WTC11 (cell line): ENCODE results near the gene ARHGEF37. TPM values are rescaled to one million over a fixed set of nuclear protein-coding genes. Genes with fewer than 3 reads are reported as not detected.

Source experiments
- ATAC-seq: fragments of 200-7000 bp; cut with Tn5 transposase; 2 replicates; pipeline ENCODE4 v1.10.0; 2021; ENCODE audit warnings: mild to moderate bottlenecking, moderate library complexity
- CTCF ChIA-PET: fragments of 300-600 bp; sonication (Branson Sonifier 250); formaldehyde crosslinking; loops from one replicate; lab custom pipeline; 2021; ENCODE audit warnings: antibody characterized with exemption; lab: Charles Lee
- POLR2A ChIA-PET: fragments of 350-600 bp; sonication (Branson Sonifier 250); formaldehyde crosslinking; loops from one replicate; lab custom pipeline; 2021; ENCODE audit warnings: antibody characterized with exemption; lab: Charles Lee
- DNase-seq: peaks from one replicate; pipeline ENCODE4 v3.0.0; 2021; ENCODE audit warnings: low spot score
- H3K27ac Mint-ChIP-seq: 2 replicates; pipeline ENCODE4 v1.8.0; 2021; ENCODE audit warnings: mixed read lengths
- H3K27me3 Mint-ChIP-seq: 2 replicates; pipeline ENCODE4 v1.8.0; 2021; ENCODE audit warnings: low read depth, mild to moderate bottlenecking, moderate library complexity, mixed read lengths
- H3K36me3 Mint-ChIP-seq: 2 replicates; pipeline ENCODE4 v1.8.0; 2021; ENCODE audit warnings: mixed read lengths
- H3K4me1 Mint-ChIP-seq: 2 replicates; pipeline ENCODE4 v1.8.0; 2022; ENCODE audit warnings: mixed read lengths
- H3K4me3 Mint-ChIP-seq: 2 replicates; pipeline ENCODE4 v1.8.0; 2021; ENCODE audit warnings: mild to moderate bottlenecking, moderate library complexity, mixed read lengths
- H3K9me3 Mint-ChIP-seq: 2 replicates; pipeline ENCODE4 v1.8.0; 2021; ENCODE audit warnings: mixed read lengths
- CREB1 ChIP-seq: sonication (generic); formaldehyde crosslinking; IDR thresholded peaks from 2 replicates; pipeline ENCODE4 v1.8.0; 2023; ENCODE audit warnings: mild to moderate bottlenecking, missing genetic modification reagents
- NR2C2 ChIP-seq: sonication (generic); formaldehyde crosslinking; IDR thresholded peaks from 2 replicates; pipeline ENCODE4 v1.8.0; 2022; ENCODE audit warnings: mild to moderate bottlenecking, missing genetic modification reagents
- OVOL2 ChIP-seq: fragments of 250-450 bp; sonication (Bioruptor Pico); IDR thresholded peaks from 2 replicates; pipeline ENCODE4 v1.9.0; 2021; ENCODE audit warnings: mild to moderate bottlenecking, borderline replicate concordance
- RORB ChIP-seq: fragments of 250-450 bp; sonication (Bioruptor Pico); IDR thresholded peaks from 2 replicates; pipeline ENCODE4 v1.9.0; 2021; ENCODE audit warnings: mild to moderate bottlenecking
- TP53 ChIP-seq: sonication (generic); formaldehyde crosslinking; IDR thresholded peaks from 2 replicates; pipeline ENCODE4 v1.8.1; 2023; ENCODE audit warnings: mild to moderate bottlenecking, missing genetic modification reagents
- ZNF121 ChIP-seq: sonication (generic); formaldehyde crosslinking; IDR thresholded peaks from 2 replicates; pipeline ENCODE4 v1.8.0; 2023; ENCODE audit warnings: missing genetic modification reagents
- ZNF263 ChIP-seq: sonication (generic); formaldehyde crosslinking; IDR thresholded peaks from 2 replicates; pipeline ENCODE4 v1.8.1; 2022; ENCODE audit warnings: low read depth, mild to moderate bottlenecking, moderate library complexity, missing genetic modification reagents
- total RNA-seq: library from RNA; stranded (reverse); gene quantifications from 3 replicates; pipeline ENCODE4 v1.2.3, GENCODE V29; 2021
- TF ChIP-seq, protein P1 (sequence below): fragments of 250-450 bp; sonication (Bioruptor Pico); IDR thresholded peaks from 2 replicates; pipeline ENCODE4 v1.8.0; 2021; ENCODE audit warnings: mild to moderate bottlenecking
- TF ChIP-seq, protein P2 (sequence below): sonication (generic); formaldehyde crosslinking; IDR thresholded peaks from 2 replicates; pipeline ENCODE4 v1.8.1; 2023; ENCODE audit warnings: mild to moderate bottlenecking, missing genetic modification reagents, moderate library complexity
- TF ChIP-seq, protein P3 (sequence below): sonication (generic); formaldehyde crosslinking; IDR thresholded peaks from 2 replicates; pipeline ENCODE4 v1.8.1; 2022; ENCODE audit warnings: missing genetic modification reagents, borderline replicate concordance
- TF ChIP-seq, protein P4 (sequence below): sonication (generic); formaldehyde crosslinking; IDR thresholded peaks from 2 replicates; pipeline ENCODE4 v1.8.0; 2023; ENCODE audit warnings: missing genetic modification reagents, mild to moderate bottlenecking, borderline replicate concordance
- TF ChIP-seq, protein P5 (sequence below): sonication (generic); formaldehyde crosslinking; IDR thresholded peaks from 2 replicates; pipeline ENCODE4 v1.8.0; 2022; ENCODE audit warnings: missing genetic modification reagents
- TF ChIP-seq, protein P6 (sequence below): sonication (generic); formaldehyde crosslinking; IDR thresholded peaks from 2 replicates; pipeline ENCODE4 v1.8.0; 2022; ENCODE audit warnings: mild to moderate bottlenecking, missing genetic modification reagents

Gene ARHGEF37
- total RNA-seq, 1 experiment from 2014 or later = 1.1 TPM

DNA sequence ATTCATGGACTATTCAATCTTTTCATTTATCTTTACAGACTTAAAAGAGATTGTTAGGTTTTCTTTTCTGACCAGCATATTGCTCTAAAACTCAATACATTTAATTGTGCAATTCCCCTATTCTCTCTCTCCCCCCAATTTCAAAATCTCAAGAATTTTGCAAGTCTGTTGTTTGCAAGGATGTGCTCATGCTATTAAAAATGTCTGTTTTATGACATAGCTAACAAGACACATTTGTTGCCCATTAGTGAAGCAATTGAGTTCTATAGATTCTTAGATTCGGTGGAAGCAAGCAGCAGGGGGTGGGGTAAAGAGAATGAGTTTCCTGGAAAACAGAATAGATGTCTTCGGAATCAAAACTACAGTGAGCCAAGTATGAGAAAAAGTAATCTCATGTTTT lies 21.6 kb upstream of the ARHGEF37 start (continued):
- TF ChIP-seq, protein P1, sequence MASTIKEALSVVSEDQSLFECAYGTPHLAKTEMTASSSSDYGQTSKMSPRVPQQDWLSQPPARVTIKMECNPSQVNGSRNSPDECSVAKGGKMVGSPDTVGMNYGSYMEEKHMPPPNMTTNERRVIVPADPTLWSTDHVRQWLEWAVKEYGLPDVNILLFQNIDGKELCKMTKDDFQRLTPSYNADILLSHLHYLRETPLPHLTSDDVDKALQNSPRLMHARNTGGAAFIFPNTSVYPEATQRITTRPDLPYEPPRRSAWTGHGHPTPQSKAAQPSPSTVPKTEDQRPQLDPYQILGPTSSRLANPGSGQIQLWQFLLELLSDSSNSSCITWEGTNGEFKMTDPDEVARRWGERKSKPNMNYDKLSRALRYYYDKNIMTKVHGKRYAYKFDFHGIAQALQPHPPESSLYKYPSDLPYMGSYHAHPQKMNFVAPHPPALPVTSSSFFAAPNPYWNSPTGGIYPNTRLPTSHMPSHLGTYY (CRISPR knock-in tag) = no peak
- TF ChIP-seq, all 79 proteins: peak for 0

DNA sequence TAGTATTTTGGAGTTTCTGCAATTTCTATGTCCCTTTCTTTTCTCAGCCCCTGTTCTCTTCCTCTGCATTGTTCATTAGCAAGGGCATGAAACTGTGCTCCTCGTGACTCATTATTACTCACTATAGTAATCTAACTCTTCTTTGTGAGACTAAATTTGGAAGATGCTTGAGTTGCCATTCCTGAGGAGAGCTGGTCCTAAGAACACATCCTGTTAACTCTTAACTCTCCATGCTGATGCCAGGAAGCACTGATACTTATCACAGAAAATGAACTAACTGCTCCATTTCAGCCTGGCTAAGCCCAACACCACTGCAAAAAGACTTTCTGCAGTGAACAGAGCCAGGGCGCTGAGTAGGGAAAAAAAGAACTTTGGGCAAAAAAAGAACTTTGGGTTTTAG lies 19.4 kb upstream of the ARHGEF37 start:
- TF ChIP-seq NR2C2 (no peak), OVOL2 (CRISPR knock-in tag) (no peak), RORB (CRISPR knock-in tag) (no peak)
- TF ChIP-seq, protein P2, sequence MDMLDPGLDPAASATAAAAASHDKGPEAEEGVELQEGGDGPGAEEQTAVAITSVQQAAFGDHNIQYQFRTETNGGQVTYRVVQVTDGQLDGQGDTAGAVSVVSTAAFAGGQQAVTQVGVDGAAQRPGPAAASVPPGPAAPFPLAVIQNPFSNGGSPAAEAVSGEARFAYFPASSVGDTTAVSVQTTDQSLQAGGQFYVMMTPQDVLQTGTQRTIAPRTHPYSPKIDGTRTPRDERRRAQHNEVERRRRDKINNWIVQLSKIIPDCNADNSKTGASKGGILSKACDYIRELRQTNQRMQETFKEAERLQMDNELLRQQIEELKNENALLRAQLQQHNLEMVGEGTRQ (CRISPR knock-in tag) = peak; percentile 28; the same call in 1 of the 2 replicates
- TF ChIP-seq, protein P3, sequence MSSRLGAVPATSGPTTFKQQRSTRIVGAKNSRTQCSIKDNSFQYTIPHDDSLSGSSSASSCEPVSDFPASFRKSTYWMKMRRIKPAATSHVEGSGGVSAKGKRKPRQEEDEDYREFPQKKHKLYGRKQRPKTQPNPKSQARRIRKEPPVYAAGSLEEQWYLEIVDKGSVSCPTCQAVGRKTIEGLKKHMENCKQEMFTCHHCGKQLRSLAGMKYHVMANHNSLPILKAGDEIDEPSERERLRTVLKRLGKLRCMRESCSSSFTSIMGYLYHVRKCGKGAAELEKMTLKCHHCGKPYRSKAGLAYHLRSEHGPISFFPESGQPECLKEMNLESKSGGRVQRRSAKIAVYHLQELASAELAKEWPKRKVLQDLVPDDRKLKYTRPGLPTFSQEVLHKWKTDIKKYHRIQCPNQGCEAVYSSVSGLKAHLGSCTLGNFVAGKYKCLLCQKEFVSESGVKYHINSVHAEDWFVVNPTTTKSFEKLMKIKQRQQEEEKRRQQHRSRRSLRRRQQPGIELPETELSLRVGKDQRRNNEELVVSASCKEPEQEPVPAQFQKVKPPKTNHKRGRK (CRISPR knock-in tag) = no peak
- Mint-ChIP-seq H3K36me3 (no peaks in the 10 kb centered on the region), H3K9me3 (no peaks in the 10 kb centered on the region), H3K4me3 (no peak overlapping the region), H3K27ac (peak overlapping the region; percentile 94), H3K4me1 (peaks cover 38% of the 10 kb centered on the region), H3K27me3 (no peaks in the 10 kb centered on the region)
- CTCF ChIA-PET = interaction anchor here (0.6 to 4.2 kb wide), 14 partner anchors 11 to 821 kb away, joined by 3 to 35 read pairs (median 4); partner anchors contain the start of genes ABLIM3 and CSNK1A1
- POLR2A ChIA-PET = interaction anchor here (1.3 to 2.3 kb wide), 2 partner anchors 10 to 12 kb away, joined by 4 to 11 read pairs; partner anchors contain the start of gene CSNK1A1
- ATAC-seq = peak; percentile 58
- no peak for DNase-seq

DNA sequence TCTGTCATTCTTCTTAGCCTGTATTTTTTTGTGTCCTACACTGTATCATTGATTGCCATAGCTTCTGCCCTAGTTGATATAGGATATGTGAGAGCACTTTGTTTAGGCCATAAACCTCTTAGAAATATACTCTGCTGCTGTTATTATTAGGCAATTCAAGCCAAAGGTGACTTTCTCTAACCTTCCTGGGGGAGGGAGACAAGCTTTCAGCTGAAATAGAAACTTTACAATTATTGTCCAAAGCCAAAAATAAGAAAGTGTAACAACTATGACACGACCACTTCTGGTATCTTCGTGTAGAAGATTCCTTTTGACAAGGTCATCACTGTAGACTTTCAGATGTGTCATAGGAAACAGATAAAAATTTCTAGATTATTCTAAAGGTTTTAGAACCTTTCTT lies 17.8 kb upstream of the ARHGEF37 start:
- ATAC-seq = no peak
- no peak for DNase-seq

More for the DNA sequence above, 17.8 kb upstream of the ARHGEF37 start:
- Mint-ChIP-seq H3K9me3 (no peaks in the 10 kb centered on the region), H3K36me3 (no peaks in the 10 kb centered on the region), H3K4me3 (no peak overlapping the region), H3K27me3 (no peaks in the 10 kb centered on the region), H3K27ac (peak overlapping the region; percentile 94), H3K4me1 (peaks cover 38% of the 10 kb centered on the region)
- ChIA-PET POLR2A (interaction anchor here (1.4 to 2.3 kb wide), 2 partner anchors 12 to 20 kb away, joined by 5 to 11 read pairs; partner anchors contain the start of gene CSNK1A1), CTCF (interaction anchor here (0.8 to 4.2 kb wide), 13 partner anchors 13 to 438 kb away, joined by 3 to 35 read pairs (median 6); partner anchors contain the start of gene CSNK1A1)
- TF ChIP-seq, protein P4, sequence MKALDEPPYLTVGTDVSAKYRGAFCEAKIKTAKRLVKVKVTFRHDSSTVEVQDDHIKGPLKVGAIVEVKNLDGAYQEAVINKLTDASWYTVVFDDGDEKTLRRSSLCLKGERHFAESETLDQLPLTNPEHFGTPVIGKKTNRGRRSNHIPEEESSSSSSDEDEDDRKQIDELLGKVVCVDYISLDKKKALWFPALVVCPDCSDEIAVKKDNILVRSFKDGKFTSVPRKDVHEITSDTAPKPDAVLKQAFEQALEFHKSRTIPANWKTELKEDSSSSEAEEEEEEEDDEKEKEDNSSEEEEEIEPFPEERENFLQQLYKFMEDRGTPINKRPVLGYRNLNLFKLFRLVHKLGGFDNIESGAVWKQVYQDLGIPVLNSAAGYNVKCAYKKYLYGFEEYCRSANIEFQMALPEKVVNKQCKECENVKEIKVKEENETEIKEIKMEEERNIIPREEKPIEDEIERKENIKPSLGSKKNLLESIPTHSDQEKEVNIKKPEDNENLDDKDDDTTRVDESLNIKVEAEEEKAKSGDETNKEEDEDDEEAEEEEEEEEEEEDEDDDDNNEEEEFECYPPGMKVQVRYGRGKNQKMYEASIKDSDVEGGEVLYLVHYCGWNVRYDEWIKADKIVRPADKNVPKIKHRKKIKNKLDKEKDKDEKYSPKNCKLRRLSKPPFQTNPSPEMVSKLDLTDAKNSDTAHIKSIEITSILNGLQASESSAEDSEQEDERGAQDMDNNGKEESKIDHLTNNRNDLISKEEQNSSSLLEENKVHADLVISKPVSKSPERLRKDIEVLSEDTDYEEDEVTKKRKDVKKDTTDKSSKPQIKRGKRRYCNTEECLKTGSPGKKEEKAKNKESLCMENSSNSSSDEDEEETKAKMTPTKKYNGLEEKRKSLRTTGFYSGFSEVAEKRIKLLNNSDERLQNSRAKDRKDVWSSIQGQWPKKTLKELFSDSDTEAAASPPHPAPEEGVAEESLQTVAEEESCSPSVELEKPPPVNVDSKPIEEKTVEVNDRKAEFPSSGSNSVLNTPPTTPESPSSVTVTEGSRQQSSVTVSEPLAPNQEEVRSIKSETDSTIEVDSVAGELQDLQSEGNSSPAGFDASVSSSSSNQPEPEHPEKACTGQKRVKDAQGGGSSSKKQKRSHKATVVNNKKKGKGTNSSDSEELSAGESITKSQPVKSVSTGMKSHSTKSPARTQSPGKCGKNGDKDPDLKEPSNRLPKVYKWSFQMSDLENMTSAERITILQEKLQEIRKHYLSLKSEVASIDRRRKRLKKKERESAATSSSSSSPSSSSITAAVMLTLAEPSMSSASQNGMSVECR = no peak
- TF ChIP-seq CREB1 = no peak
- TF ChIP-seq, protein P5, sequence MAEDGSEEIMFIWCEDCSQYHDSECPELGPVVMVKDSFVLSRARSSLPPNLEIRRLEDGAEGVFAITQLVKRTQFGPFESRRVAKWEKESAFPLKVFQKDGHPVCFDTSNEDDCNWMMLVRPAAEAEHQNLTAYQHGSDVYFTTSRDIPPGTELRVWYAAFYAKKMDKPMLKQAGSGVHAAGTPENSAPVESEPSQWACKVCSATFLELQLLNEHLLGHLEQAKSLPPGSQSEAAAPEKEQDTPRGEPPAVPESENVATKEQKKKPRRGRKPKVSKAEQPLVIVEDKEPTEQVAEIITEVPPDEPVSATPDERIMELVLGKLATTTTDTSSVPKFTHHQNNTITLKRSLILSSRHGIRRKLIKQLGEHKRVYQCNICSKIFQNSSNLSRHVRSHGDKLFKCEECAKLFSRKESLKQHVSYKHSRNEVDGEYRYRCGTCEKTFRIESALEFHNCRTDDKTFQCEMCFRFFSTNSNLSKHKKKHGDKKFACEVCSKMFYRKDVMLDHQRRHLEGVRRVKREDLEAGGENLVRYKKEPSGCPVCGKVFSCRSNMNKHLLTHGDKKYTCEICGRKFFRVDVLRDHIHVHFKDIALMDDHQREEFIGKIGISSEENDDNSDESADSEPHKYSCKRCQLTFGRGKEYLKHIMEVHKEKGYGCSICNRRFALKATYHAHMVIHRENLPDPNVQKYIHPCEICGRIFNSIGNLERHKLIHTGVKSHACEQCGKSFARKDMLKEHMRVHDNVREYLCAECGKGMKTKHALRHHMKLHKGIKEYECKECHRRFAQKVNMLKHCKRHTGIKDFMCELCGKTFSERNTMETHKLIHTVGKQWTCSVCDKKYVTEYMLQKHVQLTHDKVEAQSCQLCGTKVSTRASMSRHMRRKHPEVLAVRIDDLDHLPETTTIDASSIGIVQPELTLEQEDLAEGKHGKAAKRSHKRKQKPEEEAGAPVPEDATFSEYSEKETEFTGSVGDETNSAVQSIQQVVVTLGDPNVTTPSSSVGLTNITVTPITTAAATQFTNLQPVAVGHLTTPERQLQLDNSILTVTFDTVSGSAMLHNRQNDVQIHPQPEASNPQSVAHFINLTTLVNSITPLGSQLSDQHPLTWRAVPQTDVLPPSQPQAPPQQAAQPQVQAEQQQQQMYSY (CRISPR knock-in tag) = no peak
- TF ChIP-seq ZNF263 = no peak
- TF ChIP-seq, protein P6, sequence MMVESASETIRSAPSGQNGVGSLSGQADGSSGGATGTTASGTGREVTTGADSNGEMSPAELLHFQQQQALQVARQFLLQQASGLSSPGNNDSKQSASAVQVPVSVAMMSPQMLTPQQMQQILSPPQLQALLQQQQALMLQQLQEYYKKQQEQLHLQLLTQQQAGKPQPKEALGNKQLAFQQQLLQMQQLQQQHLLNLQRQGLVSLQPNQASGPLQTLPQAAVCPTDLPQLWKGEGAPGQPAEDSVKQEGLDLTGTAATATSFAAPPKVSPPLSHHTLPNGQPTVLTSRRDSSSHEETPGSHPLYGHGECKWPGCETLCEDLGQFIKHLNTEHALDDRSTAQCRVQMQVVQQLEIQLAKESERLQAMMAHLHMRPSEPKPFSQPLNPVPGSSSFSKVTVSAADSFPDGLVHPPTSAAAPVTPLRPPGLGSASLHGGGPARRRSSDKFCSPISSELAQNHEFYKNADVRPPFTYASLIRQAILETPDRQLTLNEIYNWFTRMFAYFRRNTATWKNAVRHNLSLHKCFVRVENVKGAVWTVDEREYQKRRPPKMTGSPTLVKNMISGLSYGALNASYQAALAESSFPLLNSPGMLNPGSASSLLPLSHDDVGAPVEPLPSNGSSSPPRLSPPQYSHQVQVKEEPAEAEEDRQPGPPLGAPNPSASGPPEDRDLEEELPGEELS (CRISPR knock-in tag) = no peak
- no peak for TF ChIP-seq TP53 (CRISPR knock-in tag)
- no peak for TF ChIP-seq ZNF121 (CRISPR knock-in tag)
